CD4-positive, alpha-beta T cell treated with Interleukin-21 for 1 hour (primary cell): Measurements from ENCODE around the gene TRA2A.
A peak's percentile ranks its signal among the peaks of the same experiment; 100 is the strongest.
"Not testable (repeated sequence)": the region's sequence is repeated elsewhere in the genome, so short reads cannot be mapped to it uniquely, and the experiment has no call there.

Experiments
- DNase-seq: peaks from one replicate; pipeline ENCODE4 v3.0.0-alpha.2; 2020

The TRA2A gene

GRCh38 chr7:23531794-23532489 lies at the start of gene TRA2A:
TRA2A (minus strand) TSS chr7:23531981; CDS start chr7:23531824, 157 bp downstream.
- peak; percentile 96 for DNase-seq

GRCh38 chr7:23570592-23571200 lies 38.9 kb upstream of the TRA2A start:
- DNase-seq: peak; percentile 71

GRCh38 chr7:23558303-23558702 lies 26.5 kb upstream of the TRA2A start:
- DNase-seq: no peak

DNA sequence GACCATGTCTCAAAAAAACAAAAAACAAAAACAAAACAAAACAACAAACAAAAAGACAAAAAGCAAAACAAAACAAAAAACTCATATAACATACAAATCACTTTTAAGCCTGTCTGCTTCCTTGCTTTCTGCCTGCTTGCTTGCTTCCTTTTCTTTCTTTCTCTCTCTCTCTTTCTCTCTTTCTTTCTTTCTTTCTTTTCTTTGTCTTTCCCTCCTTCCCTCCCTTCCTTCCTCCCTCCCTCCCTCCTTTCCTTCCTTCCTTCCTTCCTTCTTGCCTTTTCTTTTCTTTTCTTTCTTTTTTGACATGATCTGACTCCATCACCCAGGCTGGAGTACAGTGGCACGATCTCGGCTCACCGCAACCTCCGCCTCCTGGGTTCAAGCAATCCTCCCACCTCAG lies 15.9 kb upstream of the TRA2A start:
- no peak for DNase-seq

GRCh38 chr7:23546897-23547572 lies 15.3 kb upstream of the TRA2A start:
- peak; percentile 89 for DNase-seq

- DNase-seq: no peak
Measured at GRCh38 chr7:23545493-23545892, 13.7 kb upstream of the TRA2A start.

DNA sequence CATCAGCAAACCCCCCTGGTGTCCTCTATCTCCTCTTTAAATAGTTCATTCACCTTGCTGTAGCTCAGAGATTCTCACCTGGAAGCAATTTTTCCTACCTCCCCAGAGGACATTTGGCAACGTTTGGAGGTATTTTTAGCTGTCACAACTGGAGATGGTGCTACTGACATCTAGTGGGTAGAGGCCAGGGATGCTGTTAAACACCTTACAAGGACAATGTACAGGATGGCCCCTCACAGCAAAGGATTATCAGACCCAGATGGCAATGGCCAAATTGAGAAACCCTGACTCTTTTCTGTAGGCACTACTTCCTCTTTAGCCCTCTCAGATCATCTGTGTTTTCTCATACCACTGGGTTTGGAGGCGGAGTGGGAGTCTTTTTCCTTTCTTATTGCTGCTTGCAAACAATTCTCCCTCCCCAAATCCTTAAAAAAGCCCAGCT lies 13.2 kb upstream of the TRA2A start:
- DNase-seq: no peak

- no peak for DNase-seq
Measured at GRCh38 chr7:23542752-23543151, 11.0 kb upstream of the TRA2A start.

- DNase-seq: peak; percentile 44
Measured at GRCh38 chr7:23539494-23539907, 7.7 kb upstream of the TRA2A start.

- no peak for DNase-seq
Measured at GRCh38 chr7:23538301-23538700, 6.5 kb upstream of the TRA2A start.

DNA sequence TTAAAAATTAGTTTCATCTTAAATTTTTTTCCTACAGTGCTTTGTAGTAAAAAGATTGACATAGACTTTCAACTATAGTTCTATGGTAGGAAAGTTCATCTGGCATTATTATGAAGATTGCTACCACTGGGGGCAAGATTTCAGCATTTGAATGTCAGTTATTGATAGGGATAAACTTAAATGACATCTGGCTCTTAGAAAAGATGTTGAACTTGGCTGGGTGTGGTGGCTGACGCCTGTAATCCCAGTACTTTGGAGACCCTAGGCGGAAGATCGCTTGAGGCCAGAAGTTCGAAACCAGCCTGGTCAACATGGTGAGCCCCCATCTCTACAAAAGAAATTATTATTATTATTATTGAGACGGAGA lies 1.4 kb upstream of the TRA2A start:
- DNase-seq: no peak

GRCh38 chr7:23532490-23533237 lies 883 bp upstream of the TRA2A start:
- no peak for DNase-seq

DNA sequence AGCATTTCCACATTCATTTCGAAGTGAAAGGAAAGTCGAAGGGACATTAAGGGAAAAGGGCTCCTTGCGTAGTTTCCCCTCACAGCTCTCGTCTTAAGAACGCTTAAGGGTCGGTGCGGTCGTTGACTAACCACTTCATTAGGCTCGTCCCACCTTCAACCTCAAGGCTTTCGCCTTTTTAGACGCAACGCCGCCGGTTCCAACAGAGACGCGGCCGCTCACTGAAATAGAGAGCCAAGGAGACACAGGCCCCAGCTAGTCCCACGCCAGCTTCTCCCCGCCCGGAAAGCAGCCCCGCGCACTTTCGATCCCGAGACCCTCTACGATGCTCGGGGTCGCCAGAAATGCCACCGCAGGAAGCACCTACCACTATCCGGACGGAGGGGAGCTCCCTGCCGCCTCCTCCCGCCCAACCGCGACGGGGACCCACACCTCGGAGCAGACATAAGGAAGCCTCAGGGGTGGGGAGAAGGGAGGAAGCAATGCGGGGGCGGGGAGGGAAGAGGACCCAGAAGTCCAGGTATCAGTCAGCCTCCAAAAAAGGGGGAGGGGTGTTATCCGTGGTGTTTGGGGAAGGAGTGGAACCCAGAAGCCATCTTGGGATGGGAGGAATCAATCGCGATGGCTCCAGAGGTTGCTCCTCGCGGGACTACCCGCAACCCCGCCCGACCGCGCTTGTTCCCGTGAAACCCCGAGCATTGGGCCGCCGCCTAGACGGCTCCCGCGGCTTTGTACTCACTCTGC lies 559 bp downstream of the TRA2A start:
- peak; percentile 65 for DNase-seq

GRCh38 chr7:23530405-23530804 lies 1.4 kb downstream of the TRA2A start:
- DNase-seq: peak; percentile 76

DNA sequence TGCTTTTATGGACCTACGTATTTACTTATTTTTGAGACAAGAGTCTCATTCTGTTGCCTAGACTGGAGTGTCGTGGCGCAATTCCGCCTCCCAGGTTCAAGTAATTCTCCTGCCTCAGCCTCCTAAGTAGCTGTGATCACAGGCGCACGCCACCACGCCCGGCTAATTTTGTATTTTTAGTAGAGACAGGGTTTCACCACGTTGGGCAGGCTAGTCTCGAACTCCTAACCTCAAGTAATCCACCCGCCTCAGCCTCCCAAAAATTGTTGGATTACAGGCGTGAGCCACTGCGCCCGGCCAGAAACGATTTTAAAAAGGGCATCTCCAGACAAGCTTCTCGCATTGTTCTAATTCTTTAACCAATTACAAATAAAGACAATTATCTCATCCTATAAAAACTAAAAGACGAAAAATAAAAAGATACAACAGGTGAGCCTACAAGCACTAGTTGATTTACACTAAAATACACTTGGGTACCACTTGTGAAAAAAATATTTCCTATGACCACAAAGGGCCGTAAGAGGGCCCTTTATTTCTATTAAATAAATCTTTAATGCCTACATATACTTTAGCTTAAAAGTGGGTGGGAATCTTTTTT lies 2.4 kb downstream of the TRA2A start:
- no peak for DNase-seq

DNA sequence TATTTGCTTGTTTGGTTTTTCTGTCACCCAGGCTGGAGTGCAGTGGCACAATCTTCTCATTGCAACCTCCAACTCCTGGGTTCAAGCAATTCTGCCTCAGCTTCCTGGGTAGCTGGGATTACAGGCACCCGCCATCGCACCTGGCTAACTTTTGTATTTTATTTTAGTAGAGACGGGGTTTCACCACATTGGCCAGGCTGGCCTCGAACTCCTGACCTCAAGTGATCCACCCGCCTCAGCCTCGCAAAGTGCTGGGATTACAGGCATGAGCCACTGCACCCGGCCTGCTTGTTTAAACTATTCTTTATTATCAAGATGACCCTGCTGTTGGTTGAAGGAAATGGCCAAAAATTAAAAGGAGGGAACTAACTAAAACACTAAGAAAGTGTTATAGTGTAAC lies 6.2 kb downstream of the TRA2A start:
- not testable (repeated sequence) for DNase-seq

DNA sequence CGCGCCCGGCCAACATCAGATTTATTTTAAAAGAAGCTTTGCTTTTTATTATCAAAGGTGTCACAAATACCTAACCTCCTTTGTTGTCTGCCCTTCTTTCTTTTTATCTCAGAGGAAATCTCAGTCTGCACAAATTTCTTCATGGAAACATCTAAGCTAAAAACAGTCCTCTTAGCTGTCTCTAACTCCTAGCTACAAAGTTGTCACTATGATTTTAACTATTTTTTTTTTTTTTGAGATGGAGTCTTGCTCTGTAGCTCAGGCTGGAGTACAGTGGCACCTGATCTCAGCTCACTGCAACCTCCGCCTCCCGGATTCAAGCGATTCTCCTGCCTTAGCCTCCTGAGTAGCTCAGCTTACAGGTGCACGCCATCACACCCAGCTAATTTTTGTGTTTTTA lies 7.3 kb downstream of the TRA2A start:
- no peak for DNase-seq

DNA sequence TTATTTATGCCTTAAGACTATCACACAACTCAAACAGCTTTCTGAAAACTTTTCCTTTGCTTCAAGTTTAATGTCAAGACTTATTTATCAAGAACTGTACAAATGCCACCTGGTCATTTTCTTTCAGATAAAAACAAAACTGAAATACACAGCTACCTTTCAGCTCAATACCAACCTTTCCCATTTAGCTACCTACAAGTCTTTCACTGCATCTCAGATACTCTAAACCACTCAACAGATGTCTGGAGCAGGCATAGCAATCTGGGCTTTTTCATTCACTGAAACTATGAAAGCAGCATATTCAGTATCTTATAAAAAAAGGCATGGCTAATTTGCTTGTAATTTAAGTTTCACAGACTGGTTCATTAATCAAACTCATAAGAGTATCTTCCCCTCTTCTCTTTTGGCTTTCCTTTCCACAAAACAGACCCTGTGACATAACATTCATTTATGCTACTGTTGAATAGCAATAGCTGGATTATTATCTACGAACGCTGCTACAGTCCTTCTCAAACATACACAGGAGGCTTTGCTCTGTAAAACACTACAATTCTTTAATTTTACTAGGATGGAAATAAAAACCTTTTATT lies 8.2 kb downstream of the TRA2A start:
- no peak for DNase-seq

GRCh38 chr7:23520582-23520981 lies 11.2 kb downstream of the TRA2A start:
- no peak for DNase-seq

DNA sequence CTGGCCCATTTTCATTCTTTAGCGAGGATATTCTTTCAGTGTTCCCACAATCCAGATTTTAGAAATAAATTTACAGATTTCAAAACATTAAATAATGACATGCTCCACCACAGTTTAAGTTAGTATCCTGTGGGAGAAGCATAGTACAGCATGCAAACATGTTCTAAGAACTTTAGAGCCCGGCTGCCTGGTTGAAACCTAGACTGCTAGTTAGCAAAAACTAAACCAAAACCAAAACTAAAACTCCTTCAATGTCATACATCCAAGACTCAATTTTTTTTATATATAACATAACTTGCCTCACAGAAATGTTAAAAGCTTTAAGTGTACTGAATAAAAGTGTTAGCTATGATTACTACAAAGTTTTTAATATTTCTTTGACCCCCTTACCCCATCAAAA lies 17.0 kb downstream of the TRA2A start:
- no peak for DNase-seq

DNA sequence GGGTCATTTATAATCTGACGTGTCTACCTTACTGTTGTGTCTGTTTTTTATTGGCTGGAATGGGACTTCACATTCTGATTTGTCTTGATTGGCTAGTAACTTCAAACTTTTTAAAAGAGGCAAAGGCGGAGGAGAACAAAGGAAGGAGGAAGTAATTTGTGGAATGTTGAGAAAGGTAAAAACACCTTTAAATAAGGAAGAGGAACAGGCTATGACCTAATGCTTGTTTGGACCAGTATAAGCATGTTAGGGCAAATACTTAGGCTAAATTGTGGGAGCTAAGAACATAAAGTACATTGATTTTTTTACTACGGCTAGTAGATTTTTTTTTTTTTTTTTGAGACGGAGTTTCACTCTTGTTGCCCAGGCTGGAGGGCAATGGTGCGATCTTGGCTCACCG lies 18.0 kb downstream of the TRA2A start:
- not testable (repeated sequence) for DNase-seq

- DNase-seq: no peak
Measured at GRCh38 chr7:23494009-23494408, 37.8 kb downstream of the TRA2A start.
